ENCODE data around the gene DNMT1. TPM values are rescaled to one million over a fixed set of nuclear protein-coding genes. Genes with fewer than 3 reads are reported as not detected.

DNMT1 gene
- total RNA-seq, 1 experiment from 2014 or later = 210 TPM

DNA sequence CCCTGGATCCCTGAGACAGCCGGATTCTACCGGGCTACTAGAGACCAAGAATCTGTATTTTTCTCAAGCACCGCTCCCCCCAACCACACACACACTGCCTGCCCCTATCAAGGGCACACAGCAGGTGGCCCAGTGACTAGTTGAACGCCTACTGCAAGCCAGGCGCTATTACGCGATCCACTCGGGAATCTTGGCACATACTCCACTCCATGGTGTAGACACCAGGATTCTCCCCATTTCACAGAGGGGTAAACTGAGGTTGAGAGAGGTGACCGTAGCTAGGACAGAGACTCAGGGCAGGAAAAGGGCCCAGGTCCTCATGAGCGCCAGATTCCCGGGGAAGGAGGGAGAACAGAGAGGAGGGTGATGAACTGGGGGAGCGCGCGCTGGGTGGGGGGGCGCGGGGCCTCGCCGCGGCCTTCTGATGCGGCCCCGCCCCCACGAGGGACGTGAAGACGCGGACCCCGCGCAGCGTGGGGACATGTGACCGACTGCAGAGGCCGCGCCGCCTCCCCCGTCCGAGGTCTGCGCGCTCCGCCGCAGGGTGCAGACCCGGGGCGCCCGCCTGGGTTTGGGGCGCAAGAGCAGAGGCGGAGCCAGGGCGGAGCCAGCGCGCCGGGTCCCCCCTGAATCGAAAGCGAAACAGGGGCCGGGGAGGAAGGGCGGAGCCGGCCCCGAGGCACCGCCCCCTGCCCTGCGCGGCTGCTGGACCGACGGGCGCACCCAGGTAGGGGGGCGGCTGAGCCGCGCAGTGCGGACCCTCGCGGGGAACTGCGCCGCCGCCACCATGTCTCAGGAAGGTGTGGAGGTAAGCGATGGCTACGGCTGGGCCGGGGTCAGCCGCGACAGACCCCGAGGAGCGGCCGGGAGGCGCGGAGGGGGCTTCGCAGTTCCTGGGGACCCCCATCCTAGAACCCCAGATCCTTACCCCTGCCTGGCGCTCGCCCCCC is 108.8 kb downstream of the DNMT1 start, which contains the start of gene SHFL:
Gene SHFL (plus strand): TSS at position 677 of the 950 bp plus-strand sequence. CDS start 111 bp downstream, at position 788.
- Mint-ChIP-seq H3K27me3 (ENCODE audit: low read depth) (peaks cover 23% of the 10 kb centered on the region), H3K4me1 (peaks cover 8% of the 10 kb centered on the region; the same call in 1 of the 2 replicates), H3K4me3 (peak within 1 kb of the TSS; percentile 85), H3K9me3 (no peaks in the 10 kb centered on the region), H3K27ac (no peak within 1 kb of the TSS), H3K36me3 (peaks cover 5% of the 10 kb centered on the region)
- ATAC-seq (peak; percentile 93), DNase-seq (ENCODE audit: low spot score) (peak; percentile 79)
- CTCF ChIA-PET = interaction anchor here (0.6 to 0.7 kb wide), 2 partner anchors 334 to 1189 kb away, joined by 3 read pairs; no protein-coding TSS in a partner anchor
- POLR2A ChIA-PET = no interaction called here
- TF ChIP-seq, protein P1, sequence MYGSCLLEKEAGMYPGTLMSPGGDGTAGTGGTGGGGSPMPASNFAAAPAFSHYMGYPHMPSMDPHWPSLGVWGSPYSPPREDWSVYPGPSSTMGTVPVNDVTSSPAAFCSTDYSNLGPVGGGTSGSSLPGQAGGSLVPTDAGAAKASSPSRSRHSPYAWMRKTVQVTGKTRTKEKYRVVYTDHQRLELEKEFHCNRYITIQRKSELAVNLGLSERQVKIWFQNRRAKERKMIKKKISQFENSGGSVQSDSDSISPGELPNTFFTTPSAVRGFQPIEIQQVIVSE (CRISPR knock-in tag; IDR thresholded peaks at IDR 0.05; ENCODE audit: borderline replicate concordance) = no peak
- TF ChIP-seq TEAD4 (CRISPR knock-in tag; IDR thresholded peaks at IDR 0.05) (peak; percentile 20; the same call in 1 of the 2 replicates), ATF1 (CRISPR knock-in tag; IDR thresholded peaks at IDR 0.05) (no peak), IRF2 (CRISPR knock-in tag; IDR thresholded peaks at IDR 0.05; ENCODE audit: borderline replicate concordance, low read depth) (peak; percentile 99), CBFB (CRISPR knock-in tag; IDR thresholded peaks at IDR 0.05; ENCODE audit: low read depth) (no peak), JUN (CRISPR knock-in tag; IDR thresholded peaks at IDR 0.05) (no peak), ZNF121 (CRISPR knock-in tag; IDR thresholded peaks at IDR 0.05) (no peak), KAT7 (CRISPR knock-in tag; IDR thresholded peaks at IDR 0.05; ENCODE audit: borderline replicate concordance) (0 out of 2 replicates have a peak, but pooled peaks have one; percentile 49), ELF4 (CRISPR knock-in tag; IDR thresholded peaks at IDR 0.05; ENCODE audit: low read depth) (no peak), FOXK1 (CRISPR knock-in tag; IDR thresholded peaks at IDR 0.05) (peak; percentile 74), TEAD1 (CRISPR knock-in tag; IDR thresholded peaks at IDR 0.05) (0 out of 2 replicates have a peak, but pooled peaks have one; percentile 25)
- TF ChIP-seq, protein P2, sequence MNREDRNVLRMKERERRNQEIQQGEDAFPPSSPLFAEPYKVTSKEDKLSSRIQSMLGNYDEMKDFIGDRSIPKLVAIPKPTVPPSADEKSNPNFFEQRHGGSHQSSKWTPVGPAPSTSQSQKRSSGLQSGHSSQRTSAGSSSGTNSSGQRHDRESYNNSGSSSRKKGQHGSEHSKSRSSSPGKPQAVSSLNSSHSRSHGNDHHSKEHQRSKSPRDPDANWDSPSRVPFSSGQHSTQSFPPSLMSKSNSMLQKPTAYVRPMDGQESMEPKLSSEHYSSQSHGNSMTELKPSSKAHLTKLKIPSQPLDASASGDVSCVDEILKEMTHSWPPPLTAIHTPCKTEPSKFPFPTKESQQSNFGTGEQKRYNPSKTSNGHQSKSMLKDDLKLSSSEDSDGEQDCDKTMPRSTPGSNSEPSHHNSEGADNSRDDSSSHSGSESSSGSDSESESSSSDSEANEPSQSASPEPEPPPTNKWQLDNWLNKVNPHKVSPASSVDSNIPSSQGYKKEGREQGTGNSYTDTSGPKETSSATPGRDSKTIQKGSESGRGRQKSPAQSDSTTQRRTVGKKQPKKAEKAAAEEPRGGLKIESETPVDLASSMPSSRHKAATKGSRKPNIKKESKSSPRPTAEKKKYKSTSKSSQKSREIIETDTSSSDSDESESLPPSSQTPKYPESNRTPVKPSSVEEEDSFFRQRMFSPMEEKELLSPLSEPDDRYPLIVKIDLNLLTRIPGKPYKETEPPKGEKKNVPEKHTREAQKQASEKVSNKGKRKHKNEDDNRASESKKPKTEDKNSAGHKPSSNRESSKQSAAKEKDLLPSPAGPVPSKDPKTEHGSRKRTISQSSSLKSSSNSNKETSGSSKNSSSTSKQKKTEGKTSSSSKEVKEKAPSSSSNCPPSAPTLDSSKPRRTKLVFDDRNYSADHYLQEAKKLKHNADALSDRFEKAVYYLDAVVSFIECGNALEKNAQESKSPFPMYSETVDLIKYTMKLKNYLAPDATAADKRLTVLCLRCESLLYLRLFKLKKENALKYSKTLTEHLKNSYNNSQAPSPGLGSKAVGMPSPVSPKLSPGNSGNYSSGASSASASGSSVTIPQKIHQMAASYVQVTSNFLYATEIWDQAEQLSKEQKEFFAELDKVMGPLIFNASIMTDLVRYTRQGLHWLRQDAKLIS (CRISPR knock-in tag; IDR thresholded peaks at IDR 0.05; ENCODE audit: borderline replicate concordance) = no peak
- TF ChIP-seq, protein P3, sequence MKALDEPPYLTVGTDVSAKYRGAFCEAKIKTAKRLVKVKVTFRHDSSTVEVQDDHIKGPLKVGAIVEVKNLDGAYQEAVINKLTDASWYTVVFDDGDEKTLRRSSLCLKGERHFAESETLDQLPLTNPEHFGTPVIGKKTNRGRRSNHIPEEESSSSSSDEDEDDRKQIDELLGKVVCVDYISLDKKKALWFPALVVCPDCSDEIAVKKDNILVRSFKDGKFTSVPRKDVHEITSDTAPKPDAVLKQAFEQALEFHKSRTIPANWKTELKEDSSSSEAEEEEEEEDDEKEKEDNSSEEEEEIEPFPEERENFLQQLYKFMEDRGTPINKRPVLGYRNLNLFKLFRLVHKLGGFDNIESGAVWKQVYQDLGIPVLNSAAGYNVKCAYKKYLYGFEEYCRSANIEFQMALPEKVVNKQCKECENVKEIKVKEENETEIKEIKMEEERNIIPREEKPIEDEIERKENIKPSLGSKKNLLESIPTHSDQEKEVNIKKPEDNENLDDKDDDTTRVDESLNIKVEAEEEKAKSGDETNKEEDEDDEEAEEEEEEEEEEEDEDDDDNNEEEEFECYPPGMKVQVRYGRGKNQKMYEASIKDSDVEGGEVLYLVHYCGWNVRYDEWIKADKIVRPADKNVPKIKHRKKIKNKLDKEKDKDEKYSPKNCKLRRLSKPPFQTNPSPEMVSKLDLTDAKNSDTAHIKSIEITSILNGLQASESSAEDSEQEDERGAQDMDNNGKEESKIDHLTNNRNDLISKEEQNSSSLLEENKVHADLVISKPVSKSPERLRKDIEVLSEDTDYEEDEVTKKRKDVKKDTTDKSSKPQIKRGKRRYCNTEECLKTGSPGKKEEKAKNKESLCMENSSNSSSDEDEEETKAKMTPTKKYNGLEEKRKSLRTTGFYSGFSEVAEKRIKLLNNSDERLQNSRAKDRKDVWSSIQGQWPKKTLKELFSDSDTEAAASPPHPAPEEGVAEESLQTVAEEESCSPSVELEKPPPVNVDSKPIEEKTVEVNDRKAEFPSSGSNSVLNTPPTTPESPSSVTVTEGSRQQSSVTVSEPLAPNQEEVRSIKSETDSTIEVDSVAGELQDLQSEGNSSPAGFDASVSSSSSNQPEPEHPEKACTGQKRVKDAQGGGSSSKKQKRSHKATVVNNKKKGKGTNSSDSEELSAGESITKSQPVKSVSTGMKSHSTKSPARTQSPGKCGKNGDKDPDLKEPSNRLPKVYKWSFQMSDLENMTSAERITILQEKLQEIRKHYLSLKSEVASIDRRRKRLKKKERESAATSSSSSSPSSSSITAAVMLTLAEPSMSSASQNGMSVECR (CRISPR knock-in tag; IDR thresholded peaks at IDR 0.05; ENCODE audit: borderline replicate concordance) = peak; percentile 50; the same call in 1 of the 2 replicates
- TF ChIP-seq, protein P4, sequence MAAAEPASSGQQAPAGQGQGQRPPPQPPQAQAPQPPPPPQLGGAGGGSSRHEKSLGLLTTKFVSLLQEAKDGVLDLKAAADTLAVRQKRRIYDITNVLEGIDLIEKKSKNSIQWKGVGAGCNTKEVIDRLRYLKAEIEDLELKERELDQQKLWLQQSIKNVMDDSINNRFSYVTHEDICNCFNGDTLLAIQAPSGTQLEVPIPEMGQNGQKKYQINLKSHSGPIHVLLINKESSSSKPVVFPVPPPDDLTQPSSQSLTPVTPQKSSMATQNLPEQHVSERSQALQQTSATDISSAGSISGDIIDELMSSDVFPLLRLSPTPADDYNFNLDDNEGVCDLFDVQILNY (CRISPR knock-in tag; IDR thresholded peaks at IDR 0.05) = peak; percentile 31; the same call in 1 of the 2 replicates
- TF ChIP-seq, protein P5, sequence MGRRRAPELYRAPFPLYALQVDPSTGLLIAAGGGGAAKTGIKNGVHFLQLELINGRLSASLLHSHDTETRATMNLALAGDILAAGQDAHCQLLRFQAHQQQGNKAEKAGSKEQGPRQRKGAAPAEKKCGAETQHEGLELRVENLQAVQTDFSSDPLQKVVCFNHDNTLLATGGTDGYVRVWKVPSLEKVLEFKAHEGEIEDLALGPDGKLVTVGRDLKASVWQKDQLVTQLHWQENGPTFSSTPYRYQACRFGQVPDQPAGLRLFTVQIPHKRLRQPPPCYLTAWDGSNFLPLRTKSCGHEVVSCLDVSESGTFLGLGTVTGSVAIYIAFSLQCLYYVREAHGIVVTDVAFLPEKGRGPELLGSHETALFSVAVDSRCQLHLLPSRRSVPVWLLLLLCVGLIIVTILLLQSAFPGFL (CRISPR knock-in tag; IDR thresholded peaks at IDR 0.05; ENCODE audit: borderline replicate concordance) = no peak
- TF ChIP-seq, protein P6, sequence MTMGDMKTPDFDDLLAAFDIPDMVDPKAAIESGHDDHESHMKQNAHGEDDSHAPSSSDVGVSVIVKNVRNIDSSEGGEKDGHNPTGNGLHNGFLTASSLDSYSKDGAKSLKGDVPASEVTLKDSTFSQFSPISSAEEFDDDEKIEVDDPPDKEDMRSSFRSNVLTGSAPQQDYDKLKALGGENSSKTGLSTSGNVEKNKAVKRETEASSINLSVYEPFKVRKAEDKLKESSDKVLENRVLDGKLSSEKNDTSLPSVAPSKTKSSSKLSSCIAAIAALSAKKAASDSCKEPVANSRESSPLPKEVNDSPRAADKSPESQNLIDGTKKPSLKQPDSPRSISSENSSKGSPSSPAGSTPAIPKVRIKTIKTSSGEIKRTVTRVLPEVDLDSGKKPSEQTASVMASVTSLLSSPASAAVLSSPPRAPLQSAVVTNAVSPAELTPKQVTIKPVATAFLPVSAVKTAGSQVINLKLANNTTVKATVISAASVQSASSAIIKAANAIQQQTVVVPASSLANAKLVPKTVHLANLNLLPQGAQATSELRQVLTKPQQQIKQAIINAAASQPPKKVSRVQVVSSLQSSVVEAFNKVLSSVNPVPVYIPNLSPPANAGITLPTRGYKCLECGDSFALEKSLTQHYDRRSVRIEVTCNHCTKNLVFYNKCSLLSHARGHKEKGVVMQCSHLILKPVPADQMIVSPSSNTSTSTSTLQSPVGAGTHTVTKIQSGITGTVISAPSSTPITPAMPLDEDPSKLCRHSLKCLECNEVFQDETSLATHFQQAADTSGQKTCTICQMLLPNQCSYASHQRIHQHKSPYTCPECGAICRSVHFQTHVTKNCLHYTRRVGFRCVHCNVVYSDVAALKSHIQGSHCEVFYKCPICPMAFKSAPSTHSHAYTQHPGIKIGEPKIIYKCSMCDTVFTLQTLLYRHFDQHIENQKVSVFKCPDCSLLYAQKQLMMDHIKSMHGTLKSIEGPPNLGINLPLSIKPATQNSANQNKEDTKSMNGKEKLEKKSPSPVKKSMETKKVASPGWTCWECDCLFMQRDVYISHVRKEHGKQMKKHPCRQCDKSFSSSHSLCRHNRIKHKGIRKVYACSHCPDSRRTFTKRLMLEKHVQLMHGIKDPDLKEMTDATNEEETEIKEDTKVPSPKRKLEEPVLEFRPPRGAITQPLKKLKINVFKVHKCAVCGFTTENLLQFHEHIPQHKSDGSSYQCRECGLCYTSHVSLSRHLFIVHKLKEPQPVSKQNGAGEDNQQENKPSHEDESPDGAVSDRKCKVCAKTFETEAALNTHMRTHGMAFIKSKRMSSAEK (CRISPR knock-in tag; IDR thresholded peaks at IDR 0.05; ENCODE audit: borderline replicate concordance) = no peak
- TF ChIP-seq, protein P7, sequence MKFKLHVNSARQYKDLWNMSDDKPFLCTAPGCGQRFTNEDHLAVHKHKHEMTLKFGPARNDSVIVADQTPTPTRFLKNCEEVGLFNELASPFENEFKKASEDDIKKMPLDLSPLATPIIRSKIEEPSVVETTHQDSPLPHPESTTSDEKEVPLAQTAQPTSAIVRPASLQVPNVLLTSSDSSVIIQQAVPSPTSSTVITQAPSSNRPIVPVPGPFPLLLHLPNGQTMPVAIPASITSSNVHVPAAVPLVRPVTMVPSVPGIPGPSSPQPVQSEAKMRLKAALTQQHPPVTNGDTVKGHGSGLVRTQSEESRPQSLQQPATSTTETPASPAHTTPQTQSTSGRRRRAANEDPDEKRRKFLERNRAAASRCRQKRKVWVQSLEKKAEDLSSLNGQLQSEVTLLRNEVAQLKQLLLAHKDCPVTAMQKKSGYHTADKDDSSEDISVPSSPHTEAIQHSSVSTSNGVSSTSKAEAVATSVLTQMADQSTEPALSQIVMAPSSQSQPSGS (CRISPR knock-in tag; IDR thresholded peaks at IDR 0.05; ENCODE audit: borderline replicate concordance, low read depth) = no peak

Data from WTC11 (cell line).